GM12864 (cell line): ENCODE data around the gene LUC7L2.
"Not testable (repeated sequence)": the region's sequence is repeated elsewhere in the genome, so short reads cannot be mapped to it uniquely, and the experiment has no call there.

Source experiments
- DNase-seq: peaks from one replicate; pipeline ENCODE4 v3.0.0-alpha.2; 2011; ENCODE audit warnings: low read depth
- H3K4me3 ChIP-seq: 2 replicates; pipeline ENCODE4 v1.5.1; 2011; ENCODE audit warnings: mild to moderate bottlenecking, low read depth, low read length, control low read depth
- TF ChIP-seq, protein P1 (sequence below): IDR thresholded peaks from 2 replicates; pipeline ENCODE4 v1.5.1; 2011; ENCODE audit warnings: low read depth, mild to moderate bottlenecking, moderate library complexity, low read length, control low read depth, inconsistent platforms; ENCODE audit errors: missing control alignments

Gene LUC7L2

DNA sequence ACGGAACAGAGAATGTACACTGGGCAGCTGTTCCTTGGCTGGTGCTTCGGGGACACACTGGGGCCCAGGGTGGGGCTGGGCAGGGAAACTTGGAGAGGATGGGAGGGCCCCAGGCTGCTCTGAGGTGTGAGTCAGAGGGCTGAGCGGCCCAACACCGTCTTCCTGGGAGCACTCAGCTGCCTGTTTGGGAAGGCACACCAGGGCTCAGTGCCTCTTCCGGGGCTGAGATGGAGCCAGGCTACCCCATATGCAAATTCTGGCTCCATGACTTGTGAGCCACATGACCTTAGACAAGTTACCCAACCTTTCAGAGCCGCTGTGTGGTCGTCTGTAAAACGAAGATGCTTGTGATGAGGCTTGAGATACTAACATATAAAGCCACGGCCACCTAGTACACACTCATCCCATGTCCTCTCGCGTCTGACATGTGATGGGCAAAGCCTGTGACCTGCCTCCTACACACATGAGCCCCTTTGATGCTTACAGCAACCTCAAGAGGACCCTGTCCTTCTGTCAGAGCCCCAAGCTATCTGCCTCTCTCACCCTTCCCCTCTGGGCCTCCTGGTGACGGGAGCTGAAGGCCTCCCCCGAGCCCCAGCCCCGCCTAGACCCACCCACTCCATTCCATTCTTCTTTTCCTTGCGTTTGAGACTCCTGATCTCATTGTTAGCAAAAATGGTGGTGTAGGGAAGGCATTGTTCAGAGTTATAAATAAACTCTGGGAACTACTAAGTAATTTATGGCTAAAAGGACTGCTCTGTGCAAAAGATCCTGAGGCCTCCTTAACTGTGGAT, 97.7 kb downstream of the LUC7L2 start:
- DNase-seq: no peak
- TF ChIP-seq, protein P1, sequence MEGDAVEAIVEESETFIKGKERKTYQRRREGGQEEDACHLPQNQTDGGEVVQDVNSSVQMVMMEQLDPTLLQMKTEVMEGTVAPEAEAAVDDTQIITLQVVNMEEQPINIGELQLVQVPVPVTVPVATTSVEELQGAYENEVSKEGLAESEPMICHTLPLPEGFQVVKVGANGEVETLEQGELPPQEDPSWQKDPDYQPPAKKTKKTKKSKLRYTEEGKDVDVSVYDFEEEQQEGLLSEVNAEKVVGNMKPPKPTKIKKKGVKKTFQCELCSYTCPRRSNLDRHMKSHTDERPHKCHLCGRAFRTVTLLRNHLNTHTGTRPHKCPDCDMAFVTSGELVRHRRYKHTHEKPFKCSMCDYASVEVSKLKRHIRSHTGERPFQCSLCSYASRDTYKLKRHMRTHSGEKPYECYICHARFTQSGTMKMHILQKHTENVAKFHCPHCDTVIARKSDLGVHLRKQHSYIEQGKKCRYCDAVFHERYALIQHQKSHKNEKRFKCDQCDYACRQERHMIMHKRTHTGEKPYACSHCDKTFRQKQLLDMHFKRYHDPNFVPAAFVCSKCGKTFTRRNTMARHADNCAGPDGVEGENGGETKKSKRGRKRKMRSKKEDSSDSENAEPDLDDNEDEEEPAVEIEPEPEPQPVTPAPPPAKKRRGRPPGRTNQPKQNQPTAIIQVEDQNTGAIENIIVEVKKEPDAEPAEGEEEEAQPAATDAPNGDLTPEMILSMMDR: no peak
- H3K4me3 ChIP-seq: no peak overlapping the region

DNA sequence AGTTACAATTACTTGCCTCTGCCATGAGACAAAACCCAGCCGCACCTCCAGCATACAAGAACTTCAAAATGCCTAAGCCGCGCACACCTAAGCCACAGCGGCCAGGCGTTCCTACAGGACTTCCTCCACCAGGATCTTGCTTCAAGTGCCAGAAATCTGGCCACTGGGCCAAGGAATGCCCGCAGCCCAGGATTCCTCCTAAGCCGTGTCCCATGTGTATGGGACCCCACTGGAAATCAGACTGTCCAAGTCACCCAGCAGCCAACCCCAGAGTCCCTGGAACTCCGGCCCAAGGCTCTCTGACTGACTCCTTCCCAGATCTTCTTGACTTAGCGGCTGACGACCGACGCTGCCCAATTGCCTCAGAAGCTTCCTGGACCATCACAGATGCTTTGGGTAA, 103.7 kb downstream of the LUC7L2 start:
- H3K4me3 ChIP-seq, DNase-seq: not testable (repeated sequence)

DNA sequence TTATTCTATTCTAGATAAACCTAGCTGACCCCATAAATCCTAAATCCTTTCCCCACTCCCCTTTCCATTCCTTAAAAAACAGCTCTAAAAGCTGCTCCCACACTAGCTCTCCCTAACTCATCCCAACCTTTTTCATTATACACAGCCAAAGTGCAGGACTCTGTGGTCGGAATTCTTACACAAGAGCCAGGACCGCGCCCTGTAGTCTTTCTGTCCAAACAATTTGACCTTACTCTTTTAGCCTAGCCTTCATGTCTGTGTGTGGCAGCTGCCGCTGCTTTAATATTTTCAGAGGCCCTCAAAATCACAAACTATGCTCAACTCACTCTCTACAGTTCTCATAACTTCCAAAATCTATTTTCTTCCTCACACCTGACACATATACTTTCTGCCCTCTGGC, 104.8 kb downstream of the LUC7L2 start:
- not testable (repeated sequence) for DNase-seq, H3K4me3 ChIP-seq

DNA sequence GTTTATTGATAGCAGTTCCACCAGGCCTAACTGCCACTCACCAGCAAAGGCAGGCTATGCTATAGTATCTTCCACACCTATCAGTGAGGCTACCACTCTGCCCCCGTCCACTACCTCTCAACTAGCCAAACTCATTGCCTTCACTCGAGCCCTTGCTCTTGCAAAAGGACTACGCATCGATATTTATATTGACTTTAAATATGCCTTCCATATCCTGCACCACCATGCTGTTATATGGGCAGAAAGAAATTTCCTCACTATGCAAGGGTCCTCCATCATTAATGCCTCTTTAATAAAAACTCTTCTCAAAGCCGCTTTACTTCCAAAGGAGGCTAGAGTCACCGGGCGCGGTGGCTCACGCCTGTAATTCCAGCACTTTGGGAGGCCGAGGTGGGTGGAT, 105.4 kb downstream of the LUC7L2 start:
- not testable (repeated sequence) for H3K4me3 ChIP-seq, DNase-seq

DNA sequence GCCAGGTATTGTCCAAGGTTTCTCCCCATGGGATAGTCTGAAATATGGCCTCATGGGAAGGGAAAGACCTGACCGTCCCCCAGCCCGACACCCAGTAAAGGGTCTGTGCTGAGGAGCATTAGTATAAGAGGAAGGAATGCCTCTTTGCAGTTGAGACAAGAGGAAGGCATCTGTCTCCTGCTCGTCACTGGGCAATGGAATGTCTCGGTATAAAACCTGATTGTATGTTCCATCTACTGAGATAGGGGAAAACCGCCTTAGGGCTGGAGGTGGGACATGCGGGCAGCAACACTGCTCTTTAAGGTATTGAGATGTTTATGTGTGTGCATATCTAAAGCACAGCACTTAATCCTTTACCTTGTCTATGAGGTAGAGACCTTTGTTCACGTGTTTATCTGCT, 108.0 kb downstream of the LUC7L2 start:
- not testable (repeated sequence) for DNase-seq

DNA sequence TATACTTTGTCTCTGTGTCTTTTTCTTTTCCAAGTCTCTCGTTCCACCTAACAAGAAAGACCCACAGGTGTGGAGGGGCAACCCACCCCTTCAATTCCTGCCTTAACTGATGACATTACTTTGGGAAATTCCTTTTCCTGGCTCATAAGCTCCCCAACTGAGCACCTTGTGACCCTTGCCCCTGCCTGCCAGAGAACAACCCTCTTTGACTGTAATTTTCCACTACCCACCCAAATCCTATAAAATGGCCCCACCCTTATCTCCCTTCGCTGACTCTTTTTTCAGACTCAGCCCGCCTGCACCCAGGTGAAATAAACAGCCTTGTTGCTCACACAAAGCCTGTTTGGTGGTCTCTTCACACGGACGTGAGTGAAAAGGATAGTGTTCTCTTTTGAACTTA, 108.6 kb downstream of the LUC7L2 start:
- not testable (repeated sequence) for H3K4me3 ChIP-seq, DNase-seq

More for the DNA sequence above, 108.0 kb downstream of the LUC7L2 start:
- H3K4me3 ChIP-seq: not testable (repeated sequence)

DNA sequence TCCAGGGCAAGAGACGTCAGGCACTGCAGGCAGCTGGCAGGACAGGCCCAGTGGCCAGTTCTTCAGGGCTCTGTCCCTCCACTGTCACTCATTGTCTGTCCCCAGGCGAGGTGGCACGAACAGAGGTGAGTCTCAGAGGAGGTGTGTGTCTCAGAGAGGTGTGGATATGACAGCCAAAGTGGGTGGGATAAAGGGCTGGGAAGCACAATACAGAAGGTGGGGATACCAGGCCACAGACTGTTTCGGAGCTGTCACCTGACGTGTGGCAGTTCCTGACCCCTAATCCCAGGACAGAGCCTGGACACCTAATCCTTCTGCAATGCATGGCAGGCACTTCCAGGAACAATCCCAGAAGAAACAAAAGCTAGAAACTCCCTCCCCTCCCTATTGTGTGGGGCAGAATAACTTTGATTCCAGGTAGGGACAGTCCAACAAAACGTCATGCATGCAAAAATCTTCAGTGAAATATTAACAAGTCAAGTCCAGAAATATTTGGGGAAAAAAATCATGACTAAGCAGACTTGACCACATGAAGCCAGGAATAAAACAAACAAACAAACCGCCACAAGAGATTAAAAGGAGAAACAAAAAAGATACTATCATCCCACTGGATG, 112.2 kb downstream of the LUC7L2 start:
- TF ChIP-seq, protein P1: no peak
- no peak overlapping the region for H3K4me3 ChIP-seq
- DNase-seq: no peak
